IPS-NIHi7 (cell line): ENCODE data around the gene THUMPD1.
A peak's percentile ranks its signal among the peaks of the same experiment; 100 is the strongest.
"Not testable (repeated sequence)": the region's sequence is repeated elsewhere in the genome, so short reads cannot be mapped to it uniquely, and the experiment has no call there.

ENCODE experiments used
- DNase-seq: peaks from one replicate; pipeline ENCODE4 v3.0.0; 2012; ENCODE audit warnings: mixed read lengths; ENCODE audit errors: extremely low spot score

Gene THUMPD1

GRCh38 chr16:20741554-20742285, at the start of gene THUMPD1:
Gene THUMPD1, minus strand, starts transcription at chr16:20741818. Its CDS starts 79 bp downstream, at chr16:20741739.
- DNase-seq, result peak; percentile 99

GRCh38 chr16:20789130-20789529, 47.5 kb upstream of the THUMPD1 start:
- DNase-seq, result no peak

- no peak for DNase-seq
Observed at GRCh38 chr16:20784204-20784603, 42.6 kb upstream of the THUMPD1 start.

GRCh38 chr16:20782470-20782869, 40.9 kb upstream of the THUMPD1 start:
- DNase-seq, result no peak

- DNase-seq, result no peak
Observed at GRCh38 chr16:20781697-20782096, 40.1 kb upstream of the THUMPD1 start.

- DNase-seq, result peak; percentile 90
Observed at GRCh38 chr16:20774703-20775362, 33.2 kb upstream of the THUMPD1 start.

- DNase-seq, result no peak
Observed at GRCh38 chr16:20773679-20774078, 32.1 kb upstream of the THUMPD1 start.

- DNase-seq, result no peak
Observed at GRCh38 chr16:20768818-20769217, 27.2 kb upstream of the THUMPD1 start.

GRCh38 chr16:20768121-20768520, 26.5 kb upstream of the THUMPD1 start:
- DNase-seq, result no peak

GRCh38 chr16:20767577-20767976, 26.0 kb upstream of the THUMPD1 start:
- DNase-seq, result no peak

GRCh38 chr16:20766294-20766693, 24.7 kb upstream of the THUMPD1 start:
- DNase-seq, result no peak

GRCh38 chr16:20765732-20766131, 24.1 kb upstream of the THUMPD1 start:
- no peak for DNase-seq

- DNase-seq, result not testable (repeated sequence)
Observed at GRCh38 chr16:20764448-20764847, 22.8 kb upstream of the THUMPD1 start.

- peak; percentile 79 for DNase-seq
Observed at GRCh38 chr16:20763461-20764232, 22.0 kb upstream of the THUMPD1 start, which contains the start of gene ACSM3. Gene ACSM3, plus strand, starts transcription at chr16:20764014. Its CDS starts 6,021 bp downstream, at chr16:20770035.

- no peak for DNase-seq
Observed at GRCh38 chr16:20762404-20763123, 20.9 kb upstream of the THUMPD1 start.

GRCh38 chr16:20761175-20761574, 19.6 kb upstream of the THUMPD1 start:
- no peak for DNase-seq

GRCh38 chr16:20760346-20760745, 18.7 kb upstream of the THUMPD1 start:
- no peak for DNase-seq

- not testable (repeated sequence) for DNase-seq
Observed at GRCh38 chr16:20755799-20756198, 14.2 kb upstream of the THUMPD1 start.

- DNase-seq, result no peak
Observed at GRCh38 chr16:20755238-20755637, 13.6 kb upstream of the THUMPD1 start.

GRCh38 chr16:20753727-20754126, 12.1 kb upstream of the THUMPD1 start:
- DNase-seq, result no peak

- DNase-seq, result no peak
Observed at GRCh38 chr16:20750558-20750957, 8.9 kb upstream of the THUMPD1 start.

GRCh38 chr16:20749474-20749873, 7.9 kb upstream of the THUMPD1 start:
- no peak for DNase-seq
